ENCODE measurements around the gene CELSR1. TPM values are rescaled to one million over a fixed set of nuclear protein-coding genes. Genes with fewer than 3 reads are reported as not detected.

The CELSR1 gene
- total and polyA plus RNA-seq, 2 of the 13 experiments (the other 11 are each of a cell fraction or from before 2014, with no cell fraction given) = 0.78 to 1.8 TPM

DNA sequence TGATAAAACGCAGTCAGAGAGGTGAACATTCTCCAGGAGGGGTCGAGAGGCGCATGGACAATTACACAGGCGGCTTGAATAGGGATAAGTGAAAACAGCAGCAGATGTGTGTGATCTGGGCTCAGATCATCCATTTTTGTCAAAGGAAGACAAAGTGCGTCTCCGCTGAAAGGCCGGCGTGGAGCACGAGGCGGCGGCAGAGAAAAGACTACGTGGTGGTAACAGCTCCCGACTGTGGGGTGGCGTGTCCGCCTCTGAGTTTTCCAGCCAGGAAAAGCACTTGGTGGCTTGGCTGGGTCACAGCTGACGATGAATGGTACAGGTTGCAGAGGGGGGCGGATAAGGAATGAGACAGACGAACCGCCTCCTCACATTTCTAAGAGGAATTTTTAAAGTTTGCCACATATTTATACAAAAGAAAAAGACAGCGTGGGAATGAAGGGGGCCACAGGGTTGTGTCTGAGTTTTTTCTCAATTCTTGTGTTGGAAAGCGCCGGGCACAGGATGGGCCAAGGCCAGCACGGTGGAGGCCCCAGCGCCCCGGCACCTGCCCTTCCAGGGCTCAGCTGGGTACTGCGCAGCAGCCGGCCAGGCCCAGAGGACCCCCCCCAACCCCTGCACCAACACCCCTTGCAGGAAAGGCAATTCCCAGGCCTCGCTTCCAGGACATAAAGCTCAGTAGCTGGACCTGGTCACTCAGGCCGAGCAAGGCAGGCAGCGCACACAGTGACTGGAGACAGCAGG lies 121.5 kb downstream of the CELSR1 start:
- in situ Hi-C loops (cut with HindIII; ENCODE audit: extremely low pct_ligation_motif_present, low pct_unique_long_range_greater_than_20kb) = no loop called here
- no peak overlapping the region for H3K4me3 ChIP-seq (replicated peaks in 1 of 3; ENCODE audit: insufficient read depth in 1 of 3, low read depth in 2 of 3, low read length in 3 of 3)
- no peak for FAIRE-seq
- H3K9ac ChIP-seq (ENCODE audit: insufficient read depth, low read depth, low read length) = no peak overlapping the region
- WGBS (ENCODE audit: low lambda C conversion rate) = 88% methylated on average over 27 of the region's 30 CpGs
- H2AFZ ChIP-seq (ENCODE audit: low read length) = no peak overlapping the region
- H3K9me3 ChIP-seq (ENCODE audit: low read length) = no peaks in the 10 kb centered on the region
- intact Hi-C loops (cut with micrococcal nuclease; ENCODE audit: unreplicated experiment) = no loop called here
- BruUV-seq (replicated peaks) = no TSS peak
- H3K4me1 ChIP-seq (ENCODE audit: insufficient read depth, low read length) = peaks cover 8% of the 10 kb centered on the region; the same call in 1 of the 2 replicates
- POLR2A ChIA-PET = no interaction called here
- no peak for ATAC-seq
- H3K79me2 ChIP-seq (ENCODE audit: insufficient read depth, low read length) = no peaks in the 10 kb centered on the region
- no peak overlapping the region for H3K27ac ChIP-seq (ENCODE audit: extremely low read length, insufficient read depth, low read length)
- no peak for DNase-seq (ENCODE audit: low spot score)
- peaks cover 0 to 3% of the 10 kb centered on the region in 2 experiments; a peak in 1 of 5 replicates for H3K27me3 ChIP-seq (ENCODE audit: control insufficient read depth in 1 of 2, insufficient read depth in 2 of 2, low read length in 2 of 2)
- H3K36me3 ChIP-seq (replicated peaks in 1 of 2; ENCODE audit: control insufficient read depth in 1 of 2, insufficient read depth in 2 of 2, low read length in 2 of 2) = no peaks in the 10 kb centered on the region
- no peaks in the 10 kb centered on the region for H4K20me1 ChIP-seq (ENCODE audit: insufficient read depth, low read length)
- CTCF ChIA-PET (ENCODE audit: low intra/inter-chr PET ratio, low total read pairs) = no interaction called here
- H3K4me2 ChIP-seq (ENCODE audit: low read depth, low read length) = no peak overlapping the region
- TF ChIP-seq CBX5 (CRISPR knock-in tag; IDR thresholded peaks at IDR 0.05; ENCODE audit: borderline replicate concordance) = no peak
- no peak for TF ChIP-seq ZNF431 (CRISPR knock-in tag; IDR thresholded peaks at IDR 0.05; ENCODE audit: borderline replicate concordance, low read depth)
- TF ChIP-seq, protein P1, sequence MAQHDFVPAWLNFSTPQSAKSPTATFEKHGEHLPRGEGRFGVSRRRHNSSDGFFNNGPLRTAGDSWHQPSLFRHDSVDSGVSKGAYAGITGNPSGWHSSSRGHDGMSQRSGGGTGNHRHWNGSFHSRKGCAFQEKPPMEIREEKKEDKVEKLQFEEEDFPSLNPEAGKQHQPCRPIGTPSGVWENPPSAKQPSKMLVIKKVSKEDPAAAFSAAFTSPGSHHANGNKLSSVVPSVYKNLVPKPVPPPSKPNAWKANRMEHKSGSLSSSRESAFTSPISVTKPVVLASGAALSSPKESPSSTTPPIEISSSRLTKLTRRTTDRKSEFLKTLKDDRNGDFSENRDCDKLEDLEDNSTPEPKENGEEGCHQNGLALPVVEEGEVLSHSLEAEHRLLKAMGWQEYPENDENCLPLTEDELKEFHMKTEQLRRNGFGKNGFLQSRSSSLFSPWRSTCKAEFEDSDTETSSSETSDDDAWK (CRISPR knock-in tag; IDR thresholded peaks at IDR 0.05) = no peak
- no peak for TF ChIP-seq ZNF737 (CRISPR knock-in tag; IDR thresholded peaks at IDR 0.05; ENCODE audit: borderline replicate concordance)
- TF ChIP-seq ZSCAN25 (CRISPR knock-in tag; IDR thresholded peaks at IDR 0.05) = no peak
- no peak for TF ChIP-seq MYNN (CRISPR knock-in tag; IDR thresholded peaks at IDR 0.05; ENCODE audit: low read depth)
- TF ChIP-seq, protein P2, sequence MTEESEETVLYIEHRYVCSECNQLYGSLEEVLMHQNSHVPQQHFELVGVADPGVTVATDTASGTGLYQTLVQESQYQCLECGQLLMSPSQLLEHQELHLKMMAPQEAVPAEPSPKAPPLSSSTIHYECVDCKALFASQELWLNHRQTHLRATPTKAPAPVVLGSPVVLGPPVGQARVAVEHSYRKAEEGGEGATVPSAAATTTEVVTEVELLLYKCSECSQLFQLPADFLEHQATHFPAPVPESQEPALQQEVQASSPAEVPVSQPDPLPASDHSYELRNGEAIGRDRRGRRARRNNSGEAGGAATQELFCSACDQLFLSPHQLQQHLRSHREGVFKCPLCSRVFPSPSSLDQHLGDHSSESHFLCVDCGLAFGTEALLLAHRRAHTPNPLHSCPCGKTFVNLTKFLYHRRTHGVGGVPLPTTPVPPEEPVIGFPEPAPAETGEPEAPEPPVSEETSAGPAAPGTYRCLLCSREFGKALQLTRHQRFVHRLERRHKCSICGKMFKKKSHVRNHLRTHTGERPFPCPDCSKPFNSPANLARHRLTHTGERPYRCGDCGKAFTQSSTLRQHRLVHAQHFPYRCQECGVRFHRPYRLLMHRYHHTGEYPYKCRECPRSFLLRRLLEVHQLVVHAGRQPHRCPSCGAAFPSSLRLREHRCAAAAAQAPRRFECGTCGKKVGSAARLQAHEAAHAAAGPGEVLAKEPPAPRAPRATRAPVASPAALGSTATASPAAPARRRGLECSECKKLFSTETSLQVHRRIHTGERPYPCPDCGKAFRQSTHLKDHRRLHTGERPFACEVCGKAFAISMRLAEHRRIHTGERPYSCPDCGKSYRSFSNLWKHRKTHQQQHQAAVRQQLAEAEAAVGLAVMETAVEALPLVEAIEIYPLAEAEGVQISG (CRISPR knock-in tag; IDR thresholded peaks at IDR 0.05) = no peak
- TF ChIP-seq TMF1 (CRISPR knock-in tag; IDR thresholded peaks at IDR 0.05; ENCODE audit: low read depth) = no peak
- TF ChIP-seq PCBP1 (IDR thresholded peaks at IDR 0.05; ENCODE audit: borderline replicate concordance, low read depth, low read length) = no peak
- TF ChIP-seq KLF13 (CRISPR knock-in tag; IDR thresholded peaks at IDR 0.05) = no peak
- no peak for TF ChIP-seq ZNF263 (CRISPR knock-in tag; IDR thresholded peaks at IDR 0.05)
- TF ChIP-seq ETV6 (CRISPR knock-in tag; conservative IDR thresholded peaks at IDR 0.05) = no peak
- TF ChIP-seq ZNF121 (CRISPR knock-in tag; IDR thresholded peaks at IDR 0.05) = no peak
- TF ChIP-seq RXRA (CRISPR knock-in tag; IDR thresholded peaks at IDR 0.05) = no peak
- TF ChIP-seq, protein P3, sequence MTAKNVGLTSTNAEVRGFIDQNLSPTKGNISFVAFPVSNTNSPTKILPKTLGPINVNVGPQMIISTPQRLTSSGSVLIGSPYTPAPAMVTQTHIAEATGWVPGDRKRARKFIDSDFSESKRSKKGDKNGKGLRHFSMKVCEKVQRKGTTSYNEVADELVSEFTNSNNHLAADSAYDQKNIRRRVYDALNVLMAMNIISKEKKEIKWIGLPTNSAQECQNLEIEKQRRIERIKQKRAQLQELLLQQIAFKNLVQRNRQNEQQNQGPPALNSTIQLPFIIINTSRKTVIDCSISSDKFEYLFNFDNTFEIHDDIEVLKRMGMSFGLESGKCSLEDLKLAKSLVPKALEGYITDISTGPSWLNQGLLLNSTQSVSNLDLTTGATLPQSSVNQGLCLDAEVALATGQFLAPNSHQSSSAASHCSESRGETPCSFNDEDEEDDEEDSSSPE (CRISPR knock-in tag; IDR thresholded peaks at IDR 0.05) = no peak
